SU-DHL-6 (cell line): Measurements from ENCODE around the gene ATRN.

Source experiments
- H2AFZ ChIP-seq: fragments of 200-600 bp; sonication (generic); 2 replicates; pipeline ENCODE4 v1.6.1; 2014; ENCODE audit warnings: low read depth, mild to moderate bottlenecking, moderate library complexity, mixed read lengths, antibody characterized with exemption, low read length; ENCODE audit not compliant: severe bottlenecking
- H3F3A ChIP-seq: fragments of 200-600 bp; shearing (Covaris generic); 2 replicates; pipeline ENCODE4 v1.6.0; 2016; ENCODE audit warnings: antibody characterized with exemption, mild to moderate bottlenecking; ENCODE audit not compliant: insufficient read depth
- H3K27ac ChIP-seq: fragments of 200-600 bp; sonication (generic); 2 replicates; pipeline ENCODE4 v1.5.1; 2016; ENCODE audit warnings: low read depth, mild to moderate bottlenecking, low read length, moderate library complexity, mixed read lengths
- H3K27me3 ChIP-seq: fragments of 200-600 bp; sonication (generic), shearing (Covaris generic); 2 replicates; pipeline ENCODE4 v1.6.0; 2014; ENCODE audit warnings: mild to moderate bottlenecking, low read length
- H3K36me3 ChIP-seq: fragments of 200-600 bp; sonication (generic); 2 replicates; pipeline ENCODE4 v1.6.1; 2014; ENCODE audit warnings: mild to moderate bottlenecking, low read length, mixed read lengths
- H3K4me2 ChIP-seq: fragments of 300-600, 200-600 bp; shearing (Covaris generic), sonication (generic); 2 replicates; pipeline ENCODE4 v1.6.0; 2014; ENCODE audit warnings: low read length, low read depth, mild to moderate bottlenecking; ENCODE audit not compliant: poor library complexity, severe bottlenecking
- H3K4me3 ChIP-seq: fragments of 200-600 bp; sonication (generic); 2 replicates; pipeline ENCODE4 v1.5.1; 2014; ENCODE audit warnings: antibody characterized with exemption, low read length, mild to moderate bottlenecking, mixed read lengths; ENCODE audit not compliant: insufficient read depth, poor library complexity, severe bottlenecking
- H3K79me2 ChIP-seq: fragments of 200-600 bp; sonication (generic); 2 replicates; pipeline ENCODE4 v1.6.1; 2014; ENCODE audit warnings: mild to moderate bottlenecking, low read length, moderate library complexity; ENCODE audit not compliant: insufficient read depth
- H3K9ac ChIP-seq: fragments of 200-600 bp; sonication (generic); 2 replicates; pipeline ENCODE4 v1.7.0; 2014; ENCODE audit warnings: mild to moderate bottlenecking, low read length
- H3K9me2 ChIP-seq: fragments of 200-600 bp; sonication (generic); replicated peaks from 2 replicates; pipeline ENCODE4 v1.6.1; 2014; ENCODE audit warnings: low read length; ENCODE audit not compliant: insufficient read depth
- H3K9me3 ChIP-seq: fragments of 200-600 bp; sonication (generic); 2 replicates; pipeline ENCODE4 v1.6.1; 2014; ENCODE audit warnings: low read length, mixed read lengths; ENCODE audit not compliant: insufficient read depth
- H4K20me1 ChIP-seq: fragments of 200-600 bp; sonication (generic); 2 replicates; pipeline ENCODE4 v1.6.1; 2014; ENCODE audit warnings: low read depth, mild to moderate bottlenecking, antibody characterized with exemption, low read length, moderate library complexity, mixed read lengths
- CTCF ChIP-seq: fragments of 200-600 bp; sonication (generic); IDR thresholded peaks from one replicate; pipeline ENCODE4 v1.5.1; 2017; ENCODE audit warnings: antibody characterized with exemption, mild to moderate bottlenecking, low read length, moderate library complexity; ENCODE audit not compliant: insufficient read depth, poor library complexity, severe bottlenecking
- EZH2phosphoT487 ChIP-seq: fragments of 200-600 bp; sonication (generic), shearing (Covaris generic); conservative IDR thresholded peaks from 2 replicates; pipeline ENCODE4 v1.6.1; 2018; ENCODE audit warnings: mild to moderate bottlenecking, antibody characterized with exemption, low read length, moderate library complexity, mixed read lengths

Gene ATRN

GRCh38 chr20:3494218-3494617 is 23.4 kb downstream of the ATRN start:
- H3F3A ChIP-seq = no peaks in the 10 kb centered on the region
- no peak overlapping the region for H2AFZ ChIP-seq
- no peak overlapping the region for H3K9ac ChIP-seq
- H3K4me2 ChIP-seq = no peak overlapping the region
- H3K27me3 ChIP-seq = no peaks in the 10 kb centered on the region
- H3K79me2 ChIP-seq = no peaks in the 10 kb centered on the region
- H4K20me1 ChIP-seq = 0 out of 2 replicates have a peak, but pooled peaks cover 6% of the 10 kb centered on the region
- no peak overlapping the region for H3K27ac ChIP-seq
- no peaks in the 10 kb centered on the region for H3K36me3 ChIP-seq
- no peaks in the 10 kb centered on the region for H3K9me3 ChIP-seq
- TF ChIP-seq CTCF (no peak), EZH2phosphoT487 (no peak)
- no peak overlapping the region for H3K4me3 ChIP-seq
- H3K9me2 ChIP-seq = no peaks in the 10 kb centered on the region

GRCh38 chr20:3502878-3503277 is 32.1 kb downstream of the ATRN start:
- Histone ChIP-seq H3K27me3 (no peaks in the 10 kb centered on the region), H4K20me1 (0 out of 2 replicates have a peak, but pooled peaks cover 4% of the 10 kb centered on the region), H2AFZ (no peak overlapping the region), H3F3A (no peaks in the 10 kb centered on the region), H3K27ac (no peak overlapping the region), H3K4me3 (no peak overlapping the region), H3K9me2 (no peaks in the 10 kb centered on the region), H3K9ac (no peak overlapping the region), H3K36me3 (no peaks in the 10 kb centered on the region), H3K4me2 (no peak overlapping the region), H3K79me2 (no peaks in the 10 kb centered on the region), H3K9me3 (no peaks in the 10 kb centered on the region)
- TF ChIP-seq CTCF = no peak
- TF ChIP-seq EZH2phosphoT487 = no peak

GRCh38 chr20:3505148-3505547 is 34.3 kb downstream of the ATRN start:
- H3K4me2 ChIP-seq = no peak overlapping the region
- H3K27ac ChIP-seq = no peak overlapping the region
- H3F3A ChIP-seq = no peaks in the 10 kb centered on the region
- H3K9me2 ChIP-seq = no peaks in the 10 kb centered on the region
- no peaks in the 10 kb centered on the region for H3K9me3 ChIP-seq
- H3K9ac ChIP-seq = no peak overlapping the region
- no peak overlapping the region for H3K4me3 ChIP-seq
- H4K20me1 ChIP-seq = 0 out of 2 replicates have a peak, but pooled peaks cover 4% of the 10 kb centered on the region
- TF ChIP-seq EZH2phosphoT487 = no peak
- no peak for TF ChIP-seq CTCF
- H3K36me3 ChIP-seq = no peaks in the 10 kb centered on the region
- no peak overlapping the region for H2AFZ ChIP-seq
- H3K79me2 ChIP-seq = no peaks in the 10 kb centered on the region
- no peaks in the 10 kb centered on the region for H3K27me3 ChIP-seq

GRCh38 chr20:3509064-3509463 is 38.2 kb downstream of the ATRN start:
- Histone ChIP-seq H3K9ac (no peak overlapping the region), H3K27me3 (no peaks in the 10 kb centered on the region), H3K36me3 (no peaks in the 10 kb centered on the region), H3K27ac (no peak overlapping the region), H2AFZ (no peak overlapping the region), H3K79me2 (no peaks in the 10 kb centered on the region), H3F3A (no peaks in the 10 kb centered on the region), H3K9me3 (no peaks in the 10 kb centered on the region), H3K4me2 (no peak overlapping the region), H3K9me2 (no peaks in the 10 kb centered on the region), H3K4me3 (no peak overlapping the region), H4K20me1 (no peaks in the 10 kb centered on the region)
- no peak for TF ChIP-seq EZH2phosphoT487
- no peak for TF ChIP-seq CTCF
